Measurements from ENCODE around the gene C22orf15. TPM values are rescaled to one million over a fixed set of nuclear protein-coding genes. Genes with fewer than 3 reads are reported as not detected.

C22orf15 gene
- total and polyA plus RNA-seq, 9 of the 15 experiments (the other 6 are each of a cell fraction or from before 2014, with no cell fraction given), result 0.07 TPM; not detected in 8

GRCh38 chr22:23769321-23769965 is 6.7 kb downstream of the C22orf15 start:
- Histone ChIP-seq H3K36me3 (ENCODE audit: control insufficient read depth, insufficient read depth, low read length) (peaks cover 16% of the 10 kb centered on the region), H3K4me1 (replicated peaks in 1 of 2; ENCODE audit: control insufficient read depth in 2 of 2, insufficient read depth in 2 of 2, low read length in 2 of 2) (peaks cover 17 to 56% of the 10 kb centered on the region in 2 experiments; a peak in 4 of 5 replicates), H2AFZ (ENCODE audit: low read depth, low read length) (no peak overlapping the region), H3K9me1 (ENCODE audit: control insufficient read depth, insufficient read depth, low read length) (peaks cover 5% of the 10 kb centered on the region), H3K27me3 (ENCODE audit: control insufficient read depth in 2 of 2, insufficient read depth in 2 of 2, low read length in 2 of 2) (no peaks in the 10 kb centered on the region), H3K4me3 (no peak overlapping the region), H3K79me2 (ENCODE audit: control insufficient read depth, insufficient read depth, low read length) (peaks cover 34% of the 10 kb centered on the region), H3K9ac (ENCODE audit: insufficient read depth in 1 of 2, low read depth in 2 of 2, low read length in 2 of 2) (peak overlapping the region in 1 of 2 experiments; percentile 14; a peak in 2 of 4 replicates), H4K20me1 (replicated peaks; ENCODE audit: control insufficient read depth, insufficient read depth, low read length) (peaks cover 15% of the 10 kb centered on the region), H3K4me2 (ENCODE audit: insufficient read depth, low read length) (no peak overlapping the region), H3K9me3 (replicated peaks; ENCODE audit: control insufficient read depth, insufficient read depth, low read depth, low read length) (no peaks in the 10 kb centered on the region), H3K27ac (ENCODE audit: extremely low read depth, low read depth, low read length) (no peak overlapping the region)
- 85% methylated on average over 2 of the region's 6 CpGs for WGBS (ENCODE audit: insufficient coverage, low coverage, missing lambda C conversion rate)
- in situ Hi-C loops (cut with MboI) (no loop called here), intact Hi-C loops (cut with micrococcal nuclease) (loop anchor here (5.0 to 10.0 kb wide), 2 partner anchors 78 to 145 kb away; no protein-coding TSS in a partner anchor)
- no TSS peak for BruUV-seq (replicated peaks)
- POLR2A ChIA-PET, result interaction anchor here (0.7 to 1.2 kb wide), 2 partner anchors 57 to 832 kb away, joined by 3 read pairs; no protein-coding TSS in a partner anchor
- CTCF ChIA-PET (ENCODE audit: low intra/inter-chr PET ratio), result interaction anchor here (2.7 kb wide), 1 partner anchor 80 kb away, joined by 15 read pairs; no protein-coding TSS in a partner anchor
- DNase-seq (ENCODE audit: extremely low read depth in 1 of 4, low spot score in 3 of 4) (no peak), FAIRE-seq (no peak), ATAC-seq (no peak)
- TF ChIP-seq KDM1A (IDR thresholded peaks at IDR 0.05), result no peak
- no peak for TF ChIP-seq RBM15 (IDR thresholded peaks at IDR 0.05; ENCODE audit: insufficient read depth, low read length)
- TF ChIP-seq, protein P1, sequence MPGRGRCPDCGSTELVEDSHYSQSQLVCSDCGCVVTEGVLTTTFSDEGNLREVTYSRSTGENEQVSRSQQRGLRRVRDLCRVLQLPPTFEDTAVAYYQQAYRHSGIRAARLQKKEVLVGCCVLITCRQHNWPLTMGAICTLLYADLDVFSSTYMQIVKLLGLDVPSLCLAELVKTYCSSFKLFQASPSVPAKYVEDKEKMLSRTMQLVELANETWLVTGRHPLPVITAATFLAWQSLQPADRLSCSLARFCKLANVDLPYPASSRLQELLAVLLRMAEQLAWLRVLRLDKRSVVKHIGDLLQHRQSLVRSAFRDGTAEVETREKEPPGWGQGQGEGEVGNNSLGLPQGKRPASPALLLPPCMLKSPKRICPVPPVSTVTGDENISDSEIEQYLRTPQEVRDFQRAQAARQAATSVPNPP (IDR thresholded peaks at IDR 0.05; ENCODE audit: borderline replicate concordance, insufficient read depth, insufficient read length), result no peak
- no peak for TF ChIP-seq FOXA3 (CRISPR knock-in tag; conservative IDR thresholded peaks at IDR 0.05 in 1 of 2, IDR thresholded peaks at IDR 0.05 in 1 of 2)
- TF ChIP-seq STAT6 (CRISPR knock-in tag; IDR thresholded peaks at IDR 0.05), result no peak
- no peak for TF ChIP-seq ZSCAN32 (CRISPR knock-in tag; IDR thresholded peaks at IDR 0.05)
- TF ChIP-seq STAT5B (CRISPR knock-in tag; IDR thresholded peaks at IDR 0.05), result no peak
- TF ChIP-seq ZNF124 (CRISPR knock-in tag; IDR thresholded peaks at IDR 0.05), result no peak
- TF ChIP-seq TCF3 (CRISPR knock-in tag; IDR thresholded peaks at IDR 0.05), result no peak
- TF ChIP-seq STAT5A (IDR thresholded peaks at IDR 0.05; ENCODE audit: borderline replicate concordance, low read length), result no peak
- TF ChIP-seq ZKSCAN8 (CRISPR knock-in tag; IDR thresholded peaks at IDR 0.05), result no peak
